Lower leg skin (tissue), 3 donors: ENCODE results near the gene FBN1.

Source experiments
- CTCF ChIP-seq, 3 donors: fragments of 450-650 bp; IDR thresholded peaks; one replicate each; pipeline ENCODE4 v1.5.1; 2016; ENCODE audit warnings: antibody characterized with exemption in 3 of 3, mild to moderate bottlenecking in 3 of 3, moderate library complexity in 2 of 3
- POLR2A ChIP-seq, 2 donors: fragments of 450-650 bp; IDR thresholded peaks; one replicate each; pipeline ENCODE4 v1.6.1; 2016 to 2017; ENCODE audit warnings: antibody characterized with exemption in 2 of 2, mild to moderate bottlenecking in 1 of 2, moderate library complexity in 1 of 2

- no peak for TF ChIP-seq CTCF (IDR thresholded peaks at IDR 0.05)
- TF ChIP-seq POLR2A (IDR thresholded peaks at IDR 0.05) = no peak
These were observed 98.2 kb downstream of the FBN1 start for GRCh38 chr15:48547286-48547685.
